Thyroid gland (tissue), 4 donors: ENCODE results near the gene SMYD2. TPM values are rescaled to one million over a fixed set of nuclear protein-coding genes. Genes with fewer than 3 reads are reported as not detected.

Experiments used
- DNase-seq, 2 donors: peaks; one replicate each; pipeline ENCODE4 v3.0.0-alpha.2; 2019
- H3K27ac ChIP-seq, 3 donors: fragments of 200-600 bp; sonication (generic); 1 replicate in 2 of 3; 2 replicates in 1 of 3; pipeline ENCODE4 v1.5.1; 2016 to 2019; ENCODE audit warnings: mild to moderate bottlenecking in 1 of 3, moderate library complexity in 1 of 3
- H3K27me3 ChIP-seq: fragments of 200-600 bp; sonication (generic); one replicate; pipeline ENCODE4 v1.5.1; 2019
- H3K36me3 ChIP-seq, 2 donors: fragments of 200-600 bp; sonication (generic); one replicate each; pipeline ENCODE4 v1.5.1; 2016 to 2019
- H3K4me1 ChIP-seq, 2 donors: fragments of 200-600 bp; sonication (generic); one replicate each; pipeline ENCODE4 v1.5.1; 2017 to 2019
- H3K4me3 ChIP-seq, 3 donors: fragments of 200-600 bp; sonication (generic); replicated peaks in 1 of 3; 1 replicate in 2 of 3; 2 replicates in 1 of 3; pipeline ENCODE4 v1.5.1; 2016; ENCODE audit warnings: mild to moderate bottlenecking in 1 of 3
- H3K9me3 ChIP-seq: fragments of 200-600 bp; sonication (generic); one replicate; pipeline ENCODE4 v1.5.1; 2017
- CTCF ChIP-seq, 6 experiments: fragments of 200-600 bp in 3 of 6; fragments of 450-650 bp in 3 of 6; sonication (generic) in 3 of 6; IDR thresholded peaks; one replicate each; pipeline ENCODE4 v1.5.1; 2016 to 2019; ENCODE audit warnings: antibody characterized with exemption in 6 of 6, mild to moderate bottlenecking in 2 of 6, inconsistent platforms in 1 of 6, moderate library complexity in 1 of 6
- POLR2A ChIP-seq, 2 donors: fragments of 450-650 bp; IDR thresholded peaks; one replicate each; pipeline ENCODE4 v1.6.1; 2017; ENCODE audit warnings: antibody characterized with exemption in 2 of 2, mild to moderate bottlenecking in 2 of 2, moderate library complexity in 1 of 2
- WGBS, 2 donors: methylation state at CpG; one replicate each; pipeline ENCODE4 v1.1.5; 2017; 5-methylcytosine and 5-hydroxymethylcytosine counted together
- intact Hi-C: fragments of 100-400 bp; cut with DNase I; formaldehyde crosslinking; loops from one replicate; pipeline ENCODE4 v1.15.1; 2023
- total RNA-seq, 4 donors: library from RNA; depleted of rRNA; stranded (reverse); fragments of >200 nt; gene quantifications; one replicate each; pipeline ENCODE4 v1.2.3, GENCODE V29; 2016

Gene SMYD2
- total RNA-seq, 4 donors from 2014 or later: 37.6 to 56.1 (median 44.5) TPM

- TF ChIP-seq CTCF (IDR thresholded peaks at IDR 0.05): no peak
- no peak for TF ChIP-seq POLR2A (IDR thresholded peaks at IDR 0.05)
Observed at GRCh38 chr1:214338212-214338611, 57.3 kb downstream of the SMYD2 start.

GRCh38 chr1:214341459-214341858 is 60.5 kb downstream of the SMYD2 start:
- WGBS, 2 donors: 87 to 92% methylated on average over 3 of the region's 3 CpGs
- H3K4me3 ChIP-seq: no peak overlapping the region
- H3K27me3 ChIP-seq: no peaks in the 10 kb centered on the region
- H3K27ac ChIP-seq: no peak overlapping the region
- DNase-seq: no peak
- intact Hi-C loops: no loop called here
- TF ChIP-seq CTCF (IDR thresholded peaks at IDR 0.05) (no peak), POLR2A (IDR thresholded peaks at IDR 0.05) (no peak)
- H3K9me3 ChIP-seq: no peaks in the 10 kb centered on the region
- H3K4me1 ChIP-seq: peaks cover 0 to 7% of the 10 kb centered on the region in 2 donors
- no peaks in the 10 kb centered on the region for H3K36me3 ChIP-seq

More at GRCh38 chr1:214338212-214338611, 57.3 kb downstream of the SMYD2 start:
- intact Hi-C loops: no loop called here
- no peaks in the 10 kb centered on the region for H3K36me3 ChIP-seq
- peaks cover 0 to 7% of the 10 kb centered on the region in 2 donors for H3K4me1 ChIP-seq
- no peak overlapping the region for H3K27ac ChIP-seq
- no peaks in the 10 kb centered on the region for H3K9me3 ChIP-seq
- H3K27me3 ChIP-seq: no peaks in the 10 kb centered on the region
- 73 to 83% methylated on average over 4 of the region's 4 CpGs for WGBS, 2 donors
- DNase-seq: no peak
- no peak overlapping the region for H3K4me3 ChIP-seq

GRCh38 chr1:214341932-214342331 is 61.0 kb downstream of the SMYD2 start:
- 85 to 88% methylated on average over 3 of the region's 3 CpGs for WGBS, 2 donors
- H3K27me3 ChIP-seq: no peaks in the 10 kb centered on the region
- no peaks in the 10 kb centered on the region for H3K36me3 ChIP-seq
- no peak overlapping the region for H3K27ac ChIP-seq
- peaks cover 0 to 7% of the 10 kb centered on the region in 2 donors for H3K4me1 ChIP-seq
- no peak overlapping the region for H3K4me3 ChIP-seq
- intact Hi-C loops: no loop called here
- DNase-seq: no peak
- TF ChIP-seq CTCF (IDR thresholded peaks at IDR 0.05): no peak
- no peak for TF ChIP-seq POLR2A (IDR thresholded peaks at IDR 0.05)
- H3K9me3 ChIP-seq: no peaks in the 10 kb centered on the region

GRCh38 chr1:214342525-214342924 is 61.6 kb downstream of the SMYD2 start:
- Histone ChIP-seq H3K4me3 (no peak overlapping the region), H3K4me1 (peaks cover 0 to 5% of the 10 kb centered on the region in 2 donors), H3K36me3 (no peaks in the 10 kb centered on the region), H3K9me3 (no peaks in the 10 kb centered on the region), H3K27me3 (no peaks in the 10 kb centered on the region), H3K27ac (no peak overlapping the region)
- intact Hi-C loops: no loop called here
- DNase-seq: no peak
- no peak for TF ChIP-seq POLR2A (IDR thresholded peaks at IDR 0.05)
- no peak for TF ChIP-seq CTCF (IDR thresholded peaks at IDR 0.05)

GRCh38 chr1:214344897-214345296 is 63.9 kb downstream of the SMYD2 start:
- TF ChIP-seq POLR2A (IDR thresholded peaks at IDR 0.05): no peak
- TF ChIP-seq CTCF (IDR thresholded peaks at IDR 0.05): no peak
- no peaks in the 10 kb centered on the region for H3K36me3 ChIP-seq

More at GRCh38 chr1:214344897-214345296, 63.9 kb downstream of the SMYD2 start:
- H3K27ac ChIP-seq: no peak overlapping the region
- H3K4me3 ChIP-seq: no peak overlapping the region
- intact Hi-C loops: no loop called here
- no peaks in the 10 kb centered on the region for H3K9me3 ChIP-seq
- no peaks in the 10 kb centered on the region for H3K27me3 ChIP-seq
- no peak for DNase-seq
- no peaks in the 10 kb centered on the region for H3K4me1 ChIP-seq
